Measurements from ENCODE around the gene SMOC1.

SMOC1 gene

DNA sequence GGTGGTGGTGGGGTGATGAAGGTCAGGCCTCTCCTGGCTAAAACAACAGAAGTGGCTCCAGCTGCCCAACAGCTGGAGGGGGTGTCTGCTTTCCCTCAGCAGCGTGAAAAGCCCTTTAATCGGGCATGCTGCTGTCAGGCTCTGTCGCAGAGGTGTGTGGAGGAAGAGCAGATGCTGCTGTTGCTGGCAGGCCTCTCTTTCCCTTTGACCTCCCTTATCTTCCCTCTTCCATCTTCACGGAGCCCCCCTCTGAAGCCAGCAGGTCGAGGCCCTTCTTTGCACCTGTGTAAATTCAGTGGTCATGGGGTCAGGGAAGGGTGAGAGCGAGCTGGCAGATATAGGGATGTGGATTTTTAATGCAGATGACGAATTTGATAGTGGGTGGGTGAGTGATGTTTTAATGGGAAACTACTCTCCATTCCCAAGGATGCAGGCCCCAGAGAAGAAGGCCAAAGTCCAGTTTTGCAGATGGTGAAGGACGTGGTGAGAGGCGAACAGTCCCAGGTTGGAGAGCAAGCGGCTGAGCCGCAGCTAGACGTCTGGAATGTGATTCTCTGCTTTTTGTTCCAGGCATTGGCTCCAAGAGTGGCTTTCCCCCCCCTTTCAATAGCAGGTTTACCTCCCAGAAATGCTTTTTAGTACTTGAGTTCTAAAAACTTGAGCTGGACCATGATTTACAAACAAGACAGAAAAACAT lies 64.0 kb downstream of the SMOC1 start:
- no peak for DNase-seq (ENCODE audit: low read depth)

DNA sequence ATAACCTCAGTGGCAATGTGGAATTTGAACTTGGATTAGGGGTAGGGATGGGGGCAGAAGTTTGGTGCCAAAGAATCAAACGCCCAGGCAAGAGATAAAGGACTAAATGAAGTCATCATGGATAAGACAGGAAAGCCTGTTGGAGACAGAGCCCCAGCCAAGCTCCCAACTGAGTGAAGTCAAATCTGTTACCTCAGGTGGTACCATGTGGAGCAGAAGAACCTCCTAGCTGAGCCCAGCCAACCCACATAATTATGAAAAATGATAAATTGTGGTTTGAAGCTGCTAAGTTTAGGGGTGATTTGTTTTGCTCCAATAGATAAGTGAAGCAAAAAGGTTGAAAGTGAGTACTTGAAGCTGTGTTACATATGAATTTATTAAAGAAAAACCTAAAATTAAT lies 66.1 kb downstream of the SMOC1 start:
- no peak for DNase-seq (ENCODE audit: low read depth)

DNA sequence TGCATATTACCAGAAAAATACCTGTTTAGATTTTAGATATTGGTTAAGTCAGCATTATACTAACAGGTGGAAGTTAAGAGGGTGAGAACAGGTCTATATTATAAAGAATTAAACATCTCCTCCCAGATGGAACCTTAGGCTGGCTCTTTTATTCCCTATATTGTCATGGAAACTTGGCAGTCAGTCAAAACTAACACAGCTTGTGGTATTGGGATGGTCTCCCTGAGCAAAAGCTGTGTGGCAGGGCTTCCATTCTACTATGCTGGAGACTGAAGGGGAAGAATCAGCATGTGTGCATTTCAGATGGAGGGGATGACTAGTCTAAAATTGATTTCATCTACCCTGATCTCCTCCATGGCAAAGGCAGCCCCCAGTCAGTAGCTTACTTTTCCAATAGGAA lies 66.7 kb downstream of the SMOC1 start:
- no peak for DNase-seq (ENCODE audit: low read depth)

DNA sequence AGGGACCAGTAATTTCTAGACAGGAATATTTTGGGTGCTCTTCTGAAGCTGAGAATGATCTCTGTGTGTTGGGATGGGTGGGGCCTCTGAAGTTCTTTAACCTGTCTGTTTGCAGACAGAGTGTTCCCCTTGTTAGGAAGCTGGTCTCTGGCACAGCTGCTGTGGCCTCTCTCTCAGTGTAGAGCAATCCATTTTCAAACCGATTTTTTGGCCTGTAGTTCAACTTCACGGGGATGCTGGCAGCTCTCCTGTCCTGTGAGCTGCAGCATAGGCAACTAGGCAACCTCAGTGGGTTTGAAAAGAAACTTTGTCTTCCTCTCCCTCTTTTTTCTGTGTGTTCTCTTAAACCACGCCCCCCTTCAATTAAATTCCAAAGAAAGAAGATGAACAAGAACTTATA lies 69.1 kb downstream of the SMOC1 start:
- no peak for DNase-seq (ENCODE audit: low read depth)

DNA sequence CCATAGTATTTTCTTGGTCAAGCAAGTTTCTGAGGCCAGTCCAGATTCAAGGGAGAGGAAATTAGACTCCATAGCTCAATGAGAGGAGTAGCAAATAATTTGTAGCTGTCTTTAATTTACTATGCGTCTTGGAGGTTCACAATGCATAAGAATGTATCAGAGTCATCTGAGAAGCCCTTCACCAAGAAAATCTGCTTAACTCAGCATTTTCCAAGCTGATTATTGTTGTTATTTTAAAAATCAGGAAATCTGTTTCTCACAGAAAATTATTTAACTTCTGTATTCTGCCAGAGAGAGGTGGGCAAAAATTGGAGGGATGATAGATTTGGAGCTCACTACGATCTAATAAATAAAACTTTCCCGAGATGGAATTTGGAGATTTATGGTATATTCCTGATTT lies 72.0 kb downstream of the SMOC1 start:
- DNase-seq (ENCODE audit: low read depth) = no peak

DNA sequence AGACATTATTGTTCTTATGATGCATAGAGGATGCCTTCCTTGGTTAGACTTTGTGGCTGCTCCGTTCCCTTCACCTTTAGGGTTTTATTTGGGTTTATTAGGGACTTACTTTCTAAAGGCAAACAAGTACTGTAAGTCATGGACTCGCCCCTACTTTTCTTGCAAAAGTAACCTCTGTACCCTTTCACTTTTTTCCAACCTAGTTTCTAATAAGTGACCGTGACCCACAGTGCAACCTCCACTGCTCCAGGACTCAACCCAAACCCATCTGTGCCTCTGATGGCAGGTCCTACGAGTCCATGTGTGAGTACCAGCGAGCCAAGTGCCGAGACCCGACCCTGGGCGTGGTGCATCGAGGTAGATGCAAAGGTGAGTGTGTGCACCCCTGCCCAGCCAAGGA lies 72.7 kb downstream of the SMOC1 start:
- DNase-seq (ENCODE audit: low read depth) = no peak

DNA sequence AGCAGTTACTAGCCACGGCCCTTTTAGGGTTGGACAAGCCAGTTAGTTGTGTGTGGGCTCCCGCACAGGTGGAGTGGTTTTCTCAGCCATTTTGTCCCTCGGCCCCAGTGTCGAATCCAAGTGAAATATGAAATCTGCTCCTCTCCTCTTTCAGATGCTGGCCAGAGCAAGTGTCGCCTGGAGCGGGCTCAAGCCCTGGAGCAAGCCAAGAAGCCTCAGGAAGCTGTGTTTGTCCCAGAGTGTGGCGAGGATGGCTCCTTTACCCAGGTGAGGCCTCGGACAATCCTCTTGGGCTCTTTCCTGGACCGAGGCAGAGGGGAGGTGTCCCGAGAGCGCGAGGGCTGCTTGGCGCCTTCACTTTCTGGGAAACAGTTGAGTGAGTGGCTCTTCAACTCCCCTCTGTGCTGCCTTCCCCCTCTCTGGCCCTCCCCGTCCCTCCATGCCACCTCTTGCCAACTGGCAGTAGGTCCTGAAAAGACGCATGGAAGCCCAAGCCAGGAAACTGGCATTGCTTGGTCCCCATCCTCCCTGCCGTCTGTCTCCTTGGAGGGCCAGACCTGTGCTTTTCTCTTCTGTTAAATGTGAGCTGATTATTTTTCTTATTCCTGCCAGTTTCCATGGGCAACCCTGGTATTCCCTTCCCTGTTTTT lies 74.2 kb downstream of the SMOC1 start:
- no peak for DNase-seq (ENCODE audit: low read depth)

GRCh38 chr14:69955855-69956845 lies 76.9 kb downstream of the SMOC1 start:
- DNase-seq (ENCODE audit: low read depth) = no peak

- no peak for DNase-seq (ENCODE audit: low read depth)
Measured at GRCh38 chr14:69956970-69957369, 77.8 kb downstream of the SMOC1 start.

- DNase-seq (ENCODE audit: low read depth) = no peak
Measured at GRCh38 chr14:69957986-69958385, 78.8 kb downstream of the SMOC1 start.

DNA sequence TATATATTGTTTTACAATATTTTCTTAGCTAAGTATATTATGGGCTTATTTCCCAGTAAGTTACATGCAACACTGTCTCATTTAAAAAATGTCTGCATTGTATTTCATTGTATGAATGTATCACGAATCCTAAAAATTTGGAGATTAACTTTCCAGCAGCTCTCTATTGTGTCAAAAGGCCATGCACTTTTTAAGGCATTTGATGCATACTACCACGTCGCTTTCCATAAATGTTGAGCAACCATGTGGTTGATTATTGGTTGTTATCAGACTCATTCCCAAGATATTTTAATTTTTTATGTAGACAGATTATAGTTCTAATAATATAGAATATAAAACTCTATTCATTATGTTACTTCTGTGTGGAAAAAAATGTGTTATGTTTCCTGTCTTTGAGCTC lies 79.9 kb downstream of the SMOC1 start:
- DNase-seq (ENCODE audit: low read depth) = no peak

- DNase-seq (ENCODE audit: low read depth) = no peak
Measured at GRCh38 chr14:69960296-69960695, 81.1 kb downstream of the SMOC1 start.

- no peak for DNase-seq (ENCODE audit: low read depth)
Measured at GRCh38 chr14:69963966-69964365, 84.8 kb downstream of the SMOC1 start.

DNA sequence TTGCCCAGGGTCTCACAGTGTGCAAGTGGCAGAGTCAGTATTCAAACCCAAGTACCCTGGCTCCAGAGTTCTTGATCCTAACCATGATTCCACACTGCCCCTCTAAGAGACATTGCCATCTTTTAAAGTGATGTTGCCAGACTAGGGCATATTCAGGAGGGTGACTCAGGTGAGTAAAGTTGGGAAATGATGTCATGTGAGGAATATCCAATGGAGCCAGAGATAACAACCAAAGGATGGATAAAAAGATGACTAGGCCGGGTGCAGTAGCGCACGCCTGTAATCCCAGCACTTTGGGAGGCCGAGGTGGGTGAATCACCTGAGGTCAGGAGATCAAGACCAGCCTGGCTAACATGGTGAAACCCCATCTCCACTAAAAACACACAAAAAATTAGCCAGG lies 85.6 kb downstream of the SMOC1 start:
- DNase-seq (ENCODE audit: low read depth) = no peak

DNA sequence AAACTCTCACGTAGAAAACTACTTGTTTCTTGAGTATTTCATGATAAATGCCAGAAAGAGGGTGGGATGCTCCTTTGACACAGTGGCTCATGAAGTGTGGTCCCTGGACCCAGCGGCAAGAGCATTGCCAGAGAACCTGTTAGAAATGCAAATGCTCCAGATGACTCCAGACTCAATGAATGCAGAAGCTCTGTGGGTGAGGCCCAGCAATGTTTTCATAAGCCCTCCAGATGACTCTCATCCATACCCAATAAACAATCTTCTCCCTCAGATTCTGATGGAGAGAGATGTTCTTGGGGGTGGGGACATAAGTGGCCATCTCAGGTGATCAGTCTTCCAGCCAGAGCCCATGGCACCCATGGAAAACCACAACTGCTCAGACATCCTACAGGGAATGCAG lies 88.9 kb downstream of the SMOC1 start:
- no peak for DNase-seq (ENCODE audit: low read depth)

- no peak for DNase-seq (ENCODE audit: low read depth)
Measured at GRCh38 chr14:69968681-69969080, 89.5 kb downstream of the SMOC1 start.

DNA sequence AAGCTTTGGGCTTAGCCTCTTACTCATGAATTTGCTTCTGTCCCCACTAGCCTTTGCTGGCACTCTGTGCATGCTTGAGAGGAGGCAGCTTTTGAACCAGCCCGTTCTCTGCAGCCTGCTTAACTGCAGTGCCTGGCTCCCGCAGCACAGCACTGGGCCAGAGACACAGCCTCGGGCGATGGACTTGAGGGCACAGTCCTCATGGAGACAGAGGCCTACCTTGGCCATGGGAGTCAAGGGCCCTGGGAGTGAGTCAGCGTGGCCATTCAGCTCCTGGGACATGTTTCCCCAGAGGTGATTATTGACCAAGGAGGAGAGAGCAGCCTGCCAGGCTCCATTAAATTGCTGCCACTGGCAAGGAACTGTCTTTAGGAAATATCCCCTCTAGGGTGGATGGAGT lies 93.5 kb downstream of the SMOC1 start:
- no peak for DNase-seq (ENCODE audit: low read depth)

DNA sequence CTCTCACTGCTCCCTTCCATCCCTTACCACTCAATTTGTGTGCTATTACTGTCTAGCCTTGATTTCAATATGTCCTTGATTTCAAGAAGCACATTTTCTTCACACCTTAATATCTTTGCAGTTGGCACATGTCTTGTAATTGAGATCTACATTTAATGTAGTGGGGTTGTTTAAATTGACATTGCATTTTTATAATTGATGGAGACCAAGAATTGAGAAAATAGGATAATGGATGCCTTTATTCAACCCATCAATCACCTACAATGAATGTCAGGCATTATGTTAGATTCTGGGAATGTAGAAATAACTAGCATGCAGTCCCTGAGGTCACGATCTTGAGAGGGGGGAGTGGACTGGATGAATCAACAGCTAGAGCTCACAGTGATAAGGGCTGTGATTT lies 94.6 kb downstream of the SMOC1 start:
- no peak for DNase-seq (ENCODE audit: low read depth)

DNA sequence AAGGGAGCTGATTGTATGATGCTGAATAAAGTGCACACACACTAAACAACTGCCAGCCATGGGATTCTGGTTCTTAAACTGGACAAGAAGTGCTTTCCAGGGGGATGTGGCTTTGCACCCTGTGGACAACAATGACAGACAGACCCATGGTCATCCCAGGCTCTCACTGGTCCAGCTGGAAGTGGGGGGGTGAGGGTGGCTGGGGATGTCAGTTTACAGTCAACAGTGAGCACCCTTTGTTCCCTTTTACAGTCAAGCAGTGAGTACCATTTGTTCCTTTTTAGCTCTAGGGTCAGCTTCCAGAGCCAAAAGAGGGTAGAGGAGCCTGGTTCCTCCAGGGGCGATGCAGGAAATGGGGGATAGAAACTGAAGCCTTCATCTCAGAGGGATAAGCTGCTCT lies 100.7 kb downstream of the SMOC1 start:
- no peak for DNase-seq (ENCODE audit: low read depth)

DNA sequence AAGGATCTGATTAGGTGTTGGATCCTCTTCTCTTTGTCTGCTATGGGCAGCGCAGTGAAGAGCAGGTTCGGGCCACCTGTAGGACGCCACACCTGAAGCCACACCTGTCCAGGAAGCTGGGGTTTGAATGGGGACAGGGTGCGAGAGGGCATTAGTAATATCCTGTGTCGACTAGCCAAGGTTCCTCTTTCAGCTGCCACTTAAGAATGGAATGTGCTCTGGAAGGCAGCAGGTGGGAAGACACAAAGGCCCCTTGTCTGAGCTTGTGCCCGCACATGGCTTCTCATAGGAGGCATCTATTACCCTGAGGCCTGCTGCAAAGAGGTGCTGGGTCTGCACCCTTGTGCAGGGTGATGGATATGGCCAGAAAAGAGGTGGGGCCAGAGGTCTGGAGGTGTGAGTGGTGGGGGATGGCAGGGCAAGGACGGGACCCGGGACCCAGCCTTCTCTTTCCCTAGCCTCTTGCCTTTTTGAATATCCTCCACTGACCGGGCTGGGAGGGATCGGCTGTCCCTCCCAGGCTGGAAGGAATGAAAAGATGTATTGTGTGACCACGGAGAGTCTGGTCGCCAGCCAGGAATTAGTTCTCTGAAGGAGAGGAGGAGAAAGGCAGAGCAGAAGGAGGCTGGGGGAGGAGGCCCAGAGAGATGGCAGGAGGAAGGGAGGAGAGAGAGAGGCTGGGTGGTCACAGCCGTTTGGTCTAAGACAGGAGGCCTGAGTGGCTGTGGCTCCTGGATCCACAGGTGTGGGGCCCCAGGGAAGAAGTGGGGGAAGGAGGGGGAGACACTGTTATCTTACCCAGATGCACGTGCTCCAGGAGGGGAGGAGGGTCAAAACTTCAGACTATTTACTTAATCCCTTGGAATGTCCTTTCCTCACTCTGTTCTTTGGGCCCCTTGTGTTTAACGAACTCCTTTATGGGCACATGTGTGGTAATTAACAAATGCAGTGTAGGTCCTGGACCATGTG lies 101.5 kb downstream of the SMOC1 start:
- no peak for DNase-seq (ENCODE audit: low read depth)

GRCh38 chr14:69982220-69982839 lies 103.1 kb downstream of the SMOC1 start:
- no peak for DNase-seq (ENCODE audit: low read depth)
